Mesothelial cell of epicardium (in vitro differentiated cells): Measurements from ENCODE around the gene CD38. TPM values are rescaled to one million over a fixed set of nuclear protein-coding genes. Genes with fewer than 3 reads are reported as not detected.

Experiments used
- DNase-seq, 2 experiments: peaks; one replicate each; pipeline ENCODE4 v3.0.0; 2021; ENCODE audit warnings: low spot score in 2 of 2; ENCODE audit not compliant: unreplicated experiment in 2 of 2
- H3K27ac Mint-ChIP-seq: 2 replicates; pipeline ENCODE4 v1.8.0; 2021; ENCODE audit warnings: mixed read lengths
- H3K27me3 Mint-ChIP-seq: 2 replicates; pipeline ENCODE4 v1.8.0; 2021; ENCODE audit warnings: low read depth, mixed read lengths
- H3K36me3 Mint-ChIP-seq: 2 replicates; pipeline ENCODE4 v1.8.0; 2021; ENCODE audit warnings: mixed read lengths
- H3K4me1 Mint-ChIP-seq: 2 replicates; pipeline ENCODE4 v1.8.0; 2021; ENCODE audit warnings: mixed read lengths
- H3K4me3 Mint-ChIP-seq: 2 replicates; pipeline ENCODE4 v1.8.0; 2021; ENCODE audit warnings: mild to moderate bottlenecking, moderate library complexity, mixed read lengths
- H3K9me3 Mint-ChIP-seq: 2 replicates; pipeline ENCODE4 v1.8.0; 2021; ENCODE audit warnings: mixed read lengths
- CTCF ChIP-seq: fragments of 200-600 bp; sonication (generic); IDR thresholded peaks from one replicate; pipeline ENCODE4 v1.5.0; 2021; ENCODE audit warnings: antibody characterized with exemption; ENCODE audit not compliant: unreplicated experiment
- total RNA-seq: library from RNA; stranded (reverse); gene quantifications from 3 replicates; pipeline ENCODE4 v1.2.1, GENCODE V29; 2021

Gene CD38
- total RNA-seq, 1 donor from 2014 or later, result 0.20 TPM

GRCh38 chr4:15883610-15884243 is 105.6 kb downstream of the CD38 start:
- H3K4me3 Mint-ChIP-seq, result no peak overlapping the region
- H3K27ac Mint-ChIP-seq, result no peak overlapping the region
- H3K9me3 Mint-ChIP-seq, result no peaks in the 10 kb centered on the region
- no peaks in the 10 kb centered on the region for H3K27me3 Mint-ChIP-seq
- no peak for DNase-seq
- no peaks in the 10 kb centered on the region for H3K36me3 Mint-ChIP-seq
- peaks cover 11% of the 10 kb centered on the region for H3K4me1 Mint-ChIP-seq
- no peak for TF ChIP-seq CTCF

- Mint-ChIP-seq H3K36me3 (no peaks in the 10 kb centered on the region), H3K27me3 (no peaks in the 10 kb centered on the region), H3K27ac (no peak overlapping the region), H3K4me1 (peaks cover 2% of the 10 kb centered on the region), H3K4me3 (no peak overlapping the region), H3K9me3 (no peaks in the 10 kb centered on the region)
- DNase-seq, result no peak
- TF ChIP-seq CTCF, result no peak
Observed at GRCh38 chr4:15884666-15885065, 106.5 kb downstream of the CD38 start.

DNA sequence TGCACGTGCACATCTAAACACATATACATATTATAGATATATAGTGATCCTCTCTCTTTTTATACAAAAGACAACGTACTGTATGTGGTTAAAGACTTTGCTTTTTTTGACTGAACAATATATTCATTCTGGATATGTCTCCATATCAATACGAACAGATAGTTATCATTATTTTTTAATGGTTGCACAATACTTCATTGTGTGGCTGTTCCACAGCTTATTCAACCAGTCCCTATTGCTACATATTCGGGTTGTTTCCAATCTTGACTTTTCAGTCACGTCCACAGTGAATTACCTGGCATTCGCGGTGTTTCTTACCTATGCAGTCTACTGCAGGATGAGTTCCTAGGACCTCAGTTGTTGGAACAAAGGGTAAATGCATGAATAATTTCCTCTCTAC is 107.3 kb downstream of the CD38 start:
- no peaks in the 10 kb centered on the region for H3K27me3 Mint-ChIP-seq
- no peak overlapping the region for H3K4me3 Mint-ChIP-seq
- no peak overlapping the region for H3K27ac Mint-ChIP-seq
- no peak for TF ChIP-seq CTCF
- no peaks in the 10 kb centered on the region for H3K36me3 Mint-ChIP-seq
- DNase-seq, result no peak
- H3K9me3 Mint-ChIP-seq, result no peaks in the 10 kb centered on the region
- H3K4me1 Mint-ChIP-seq, result no peaks in the 10 kb centered on the region

DNA sequence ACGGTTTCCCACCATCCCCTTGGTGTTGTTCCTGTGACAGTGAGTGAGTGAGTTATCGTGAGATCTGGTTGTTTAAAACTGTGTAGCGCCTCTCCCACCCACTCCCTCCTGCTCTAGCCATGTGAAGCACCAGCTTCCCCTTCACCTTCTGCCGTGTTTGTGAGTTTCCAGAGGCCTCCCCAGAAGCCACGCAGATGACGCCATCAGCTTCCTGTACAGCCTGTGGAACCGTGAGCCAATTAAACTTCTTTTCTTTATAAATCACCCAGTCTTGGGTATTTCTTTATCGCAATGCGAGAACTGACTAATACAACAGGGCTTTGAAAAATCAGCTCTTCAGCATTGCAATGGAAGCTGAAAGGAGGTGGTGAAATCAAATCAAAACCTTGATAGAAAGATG is 110.4 kb downstream of the CD38 start:
- Mint-ChIP-seq H3K27ac (no peak overlapping the region), H3K4me3 (no peak overlapping the region), H3K36me3 (no peaks in the 10 kb centered on the region), H3K27me3 (no peaks in the 10 kb centered on the region), H3K9me3 (no peaks in the 10 kb centered on the region), H3K4me1 (no peaks in the 10 kb centered on the region)
- no peak for DNase-seq
- no peak for TF ChIP-seq CTCF

- Mint-ChIP-seq H3K27ac (no peak overlapping the region), H3K9me3 (no peaks in the 10 kb centered on the region), H3K27me3 (no peaks in the 10 kb centered on the region), H3K4me3 (no peak overlapping the region), H3K36me3 (no peaks in the 10 kb centered on the region), H3K4me1 (no peaks in the 10 kb centered on the region)
- DNase-seq, result no peak
- TF ChIP-seq CTCF, result no peak
Observed at GRCh38 chr4:15890246-15890829, 112.2 kb downstream of the CD38 start.
